Peyer's patch (tissue), 4 donors: ENCODE measurements around the gene HDDC3. TPM values are rescaled to one million over a fixed set of nuclear protein-coding genes. Genes with fewer than 3 reads are reported as not detected.
"Not testable (repeated sequence)": the region's sequence is repeated elsewhere in the genome, so short reads cannot be mapped to it uniquely, and the experiment has no call there.

ENCODE experiments used
- DNase-seq, 3 donors: peaks; one replicate each; pipeline ENCODE4 v3.0.0-alpha.2; 2017 to 2019
- H3K27ac ChIP-seq, 4 donors: fragments of 200-600 bp; sonication (generic); one replicate each; pipeline ENCODE4 v1.5.1; 2016 to 2019
- H3K27me3 ChIP-seq, 2 donors: fragments of 200-600 bp; sonication (generic); one replicate each; pipeline ENCODE4 v1.5.1; 2019
- H3K36me3 ChIP-seq, 3 donors: fragments of 200-600 bp; sonication (generic); one replicate each; pipeline ENCODE4 v1.5.1; 2016 to 2019
- H3K4me1 ChIP-seq, 4 donors: fragments of 200-600 bp; sonication (generic); one replicate each; pipeline ENCODE4 v1.5.1; 2016 to 2019
- H3K4me3 ChIP-seq, 4 donors: fragments of 200-600 bp; sonication (generic); 1 replicate in 3 of 4; 2 replicates in 1 of 4; pipeline ENCODE4 v1.5.1; 2016 to 2019; ENCODE audit warnings: mild to moderate bottlenecking in 1 of 4
- H3K9me3 ChIP-seq, 4 donors: fragments of 200-600 bp; sonication (generic); one replicate each; pipeline ENCODE4 v1.5.1; 2016 to 2019; ENCODE audit warnings: mild to moderate bottlenecking in 1 of 4
- CTCF ChIP-seq, 6 experiments: fragments of 450-650 bp in 4 of 6; fragments of 200-600 bp in 2 of 6; sonication (generic) in 1 of 6; IDR thresholded peaks; one replicate each; pipeline ENCODE4 v1.5.1; 2017 to 2019; ENCODE audit warnings: antibody characterized with exemption in 6 of 6, mild to moderate bottlenecking in 3 of 6, moderate library complexity in 1 of 6
- POLR2A ChIP-seq, 2 donors: fragments of 450-650 bp; IDR thresholded peaks; one replicate each; pipeline ENCODE4 v1.5.1; 2017; ENCODE audit warnings: antibody characterized with exemption in 2 of 2, mild to moderate bottlenecking in 2 of 2, moderate library complexity in 2 of 2
- total RNA-seq, 4 donors: library from RNA; depleted of rRNA; stranded (reverse); fragments of >200 nt; gene quantifications; one replicate each; pipeline ENCODE4 v1.1.0, GENCODE V29; 2016

HDDC3 gene
- total RNA-seq, 4 donors from 2014 or later = 16.5 to 35.6 (median 23.4) TPM

- no peaks in the 10 kb centered on the region for H3K9me3 ChIP-seq
- no peaks in the 10 kb centered on the region for H3K4me1 ChIP-seq
- no peak for TF ChIP-seq CTCF (IDR thresholded peaks at IDR 0.05)
- TF ChIP-seq POLR2A (IDR thresholded peaks at IDR 0.05) = no peak
- no peak overlapping the region for H3K27ac ChIP-seq
- no peak for DNase-seq
- no peak overlapping the region for H3K4me3 ChIP-seq
- peaks cover 0 to 97% (median 0%) of the 10 kb centered on the region in 3 donors for H3K36me3 ChIP-seq
- no peaks in the 10 kb centered on the region for H3K27me3 ChIP-seq
These were observed 19.6 kb downstream of the HDDC3 start for GRCh38 chr15:90912770-90913075.

GRCh38 chr15:90911906-90912769, 20.2 kb downstream of the HDDC3 start:
- no peaks in the 10 kb centered on the region for H3K4me1 ChIP-seq
- H3K27ac ChIP-seq = no peak overlapping the region
- no peaks in the 10 kb centered on the region for H3K27me3 ChIP-seq
- no peak for DNase-seq
- no peaks in the 10 kb centered on the region for H3K9me3 ChIP-seq
- TF ChIP-seq POLR2A (IDR thresholded peaks at IDR 0.05) = no peak
- no peak for TF ChIP-seq CTCF (IDR thresholded peaks at IDR 0.05)
- H3K36me3 ChIP-seq = peaks cover 0 to 97% (median 0%) of the 10 kb centered on the region in 3 donors
- H3K4me3 ChIP-seq = no peak overlapping the region

GRCh38 chr15:90911302-90911623, 21.1 kb downstream of the HDDC3 start:
- H3K4me1 ChIP-seq = no peaks in the 10 kb centered on the region

GRCh38 chr15:90910441-90911301, 21.7 kb downstream of the HDDC3 start:
- Histone ChIP-seq H3K4me1 (no peaks in the 10 kb centered on the region), H3K9me3 (no peaks in the 10 kb centered on the region), H3K27ac (no peak overlapping the region), H3K27me3 (no peaks in the 10 kb centered on the region), H3K36me3 (peaks cover 0 to 98% (median 0%) of the 10 kb centered on the region in 3 donors), H3K4me3 (no peak overlapping the region)
- TF ChIP-seq POLR2A (IDR thresholded peaks at IDR 0.05) (no peak), CTCF (IDR thresholded peaks at IDR 0.05) (no peak)
- no peak for DNase-seq

More at GRCh38 chr15:90911302-90911623, 21.1 kb downstream of the HDDC3 start:
- peaks cover 0 to 97% (median 0%) of the 10 kb centered on the region in 3 donors for H3K36me3 ChIP-seq
- H3K27me3 ChIP-seq = no peaks in the 10 kb centered on the region
- no peak overlapping the region for H3K27ac ChIP-seq
- H3K4me3 ChIP-seq = no peak overlapping the region
- DNase-seq = no peak
- H3K9me3 ChIP-seq = no peaks in the 10 kb centered on the region
- TF ChIP-seq POLR2A (IDR thresholded peaks at IDR 0.05) (no peak), CTCF (IDR thresholded peaks at IDR 0.05) (no peak)

- no peak for TF ChIP-seq POLR2A (IDR thresholded peaks at IDR 0.05)
- no peak for TF ChIP-seq CTCF (IDR thresholded peaks at IDR 0.05)
- no peaks in the 10 kb centered on the region for H3K27me3 ChIP-seq
- H3K9me3 ChIP-seq = no peaks in the 10 kb centered on the region
- DNase-seq = no peak
- H3K36me3 ChIP-seq = peaks cover 0 to 98% (median 0%) of the 10 kb centered on the region in 3 donors
- no peaks in the 10 kb centered on the region for H3K4me1 ChIP-seq
- H3K4me3 ChIP-seq = no peak overlapping the region
- H3K27ac ChIP-seq = no peak overlapping the region
These were observed 22.4 kb downstream of the HDDC3 start for GRCh38 chr15:90909976-90910375.

- H3K9me3 ChIP-seq, H3K4me1 ChIP-seq, H3K4me3 ChIP-seq, H3K27me3 ChIP-seq, H3K27ac ChIP-seq, DNase-seq: not testable (repeated sequence)
- H3K36me3 ChIP-seq = peaks cover 0 to 93% (median 0%) of the 10 kb centered on the region in 3 donors
These were observed 22.9 kb downstream of the HDDC3 start for GRCh38 chr15:90909449-90909848.
